LNCAP (cell line): ENCODE data around the gene PREP.

Experiments
- TF ChIP-seq, protein P1 (sequence below): fragments of 450-650 bp; IDR thresholded peaks from 2 replicates; pipeline ENCODE4 v1.5.1; 2017; ENCODE audit warnings: mild to moderate bottlenecking

The PREP gene

DNA sequence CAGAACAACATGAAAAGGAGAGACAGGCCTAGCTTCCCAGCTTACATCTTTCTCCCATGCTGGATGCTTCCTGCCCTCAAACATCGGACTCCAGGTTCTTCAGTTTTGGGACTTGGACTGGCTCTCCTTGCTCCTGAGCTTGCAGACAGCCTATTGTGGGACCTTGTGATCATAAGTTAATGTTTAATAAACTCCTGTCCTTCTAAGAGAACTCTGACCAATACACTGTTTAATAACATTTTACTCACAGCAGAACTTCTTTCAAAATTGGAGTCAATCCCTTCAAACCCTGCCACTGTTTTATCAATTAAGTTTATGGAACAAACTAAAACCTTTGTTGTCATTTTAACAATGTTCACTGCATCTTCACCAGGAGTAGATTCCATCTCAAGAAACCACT is 111.4 kb downstream of the PREP start:
- TF ChIP-seq, protein P1, sequence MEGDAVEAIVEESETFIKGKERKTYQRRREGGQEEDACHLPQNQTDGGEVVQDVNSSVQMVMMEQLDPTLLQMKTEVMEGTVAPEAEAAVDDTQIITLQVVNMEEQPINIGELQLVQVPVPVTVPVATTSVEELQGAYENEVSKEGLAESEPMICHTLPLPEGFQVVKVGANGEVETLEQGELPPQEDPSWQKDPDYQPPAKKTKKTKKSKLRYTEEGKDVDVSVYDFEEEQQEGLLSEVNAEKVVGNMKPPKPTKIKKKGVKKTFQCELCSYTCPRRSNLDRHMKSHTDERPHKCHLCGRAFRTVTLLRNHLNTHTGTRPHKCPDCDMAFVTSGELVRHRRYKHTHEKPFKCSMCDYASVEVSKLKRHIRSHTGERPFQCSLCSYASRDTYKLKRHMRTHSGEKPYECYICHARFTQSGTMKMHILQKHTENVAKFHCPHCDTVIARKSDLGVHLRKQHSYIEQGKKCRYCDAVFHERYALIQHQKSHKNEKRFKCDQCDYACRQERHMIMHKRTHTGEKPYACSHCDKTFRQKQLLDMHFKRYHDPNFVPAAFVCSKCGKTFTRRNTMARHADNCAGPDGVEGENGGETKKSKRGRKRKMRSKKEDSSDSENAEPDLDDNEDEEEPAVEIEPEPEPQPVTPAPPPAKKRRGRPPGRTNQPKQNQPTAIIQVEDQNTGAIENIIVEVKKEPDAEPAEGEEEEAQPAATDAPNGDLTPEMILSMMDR = no peak

DNA sequence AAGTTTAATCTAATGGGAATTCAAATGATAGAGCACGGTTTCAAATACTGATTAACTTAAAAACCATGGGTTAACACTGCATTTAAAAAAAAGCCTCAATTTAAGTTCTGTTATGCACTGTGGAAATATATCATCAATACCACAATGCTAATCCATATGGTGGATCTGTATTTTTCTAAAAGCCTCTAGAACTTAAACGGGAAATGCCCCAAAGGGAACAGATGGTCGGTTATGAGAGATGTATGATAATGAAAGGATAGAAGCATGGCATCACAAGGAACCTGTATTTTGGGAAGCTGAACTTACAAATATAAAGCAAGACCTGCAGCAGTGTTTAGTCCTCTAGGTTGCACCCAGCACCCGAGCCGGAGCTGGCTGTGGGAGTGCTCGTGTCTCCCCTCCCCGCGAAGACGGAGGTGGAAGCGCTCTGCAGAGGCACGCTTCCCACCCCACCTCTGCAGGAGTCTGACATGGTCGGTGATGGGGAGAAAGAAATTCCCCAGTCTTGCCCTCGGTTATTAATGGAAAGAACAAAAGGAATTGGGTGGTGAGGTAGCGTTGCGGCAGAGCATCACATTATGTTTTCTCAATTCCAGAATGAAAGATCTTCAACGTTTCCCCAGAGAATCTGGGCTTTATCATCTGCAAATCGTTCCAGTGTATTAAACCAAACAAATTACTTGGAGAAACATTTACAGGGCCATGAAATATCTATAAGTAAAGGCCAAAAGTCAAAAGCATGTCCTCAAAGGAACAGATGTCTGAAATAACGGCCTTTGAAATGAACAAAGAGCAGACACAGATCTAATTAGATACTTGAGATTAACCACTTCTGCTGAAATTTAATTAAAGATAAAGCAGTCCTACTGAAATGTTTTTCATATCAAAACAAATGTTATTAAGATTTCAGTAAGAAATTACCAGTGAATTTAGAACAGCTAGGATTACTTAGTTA is 120.0 kb downstream of the PREP start:
- TF ChIP-seq, protein P1 = no peak

DNA sequence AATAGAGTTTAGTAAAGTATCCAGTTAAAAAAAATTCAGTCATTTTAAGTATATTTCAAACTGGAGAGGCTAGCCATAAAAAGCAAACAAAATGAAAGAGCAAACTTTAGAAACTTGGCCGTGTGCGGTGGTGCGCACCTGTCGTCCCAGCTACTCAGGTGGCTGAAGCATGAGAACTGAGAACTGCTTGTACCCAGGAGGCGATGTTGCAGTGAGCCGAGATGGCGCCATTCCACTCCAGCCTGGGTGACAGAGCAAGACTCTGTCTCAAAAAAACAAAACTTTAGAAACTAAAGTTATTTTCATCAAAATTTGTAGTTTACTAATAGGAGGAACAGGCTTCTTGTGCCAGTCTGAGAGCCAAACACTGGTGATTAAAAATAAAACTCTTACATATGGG is 122.8 kb downstream of the PREP start:
- TF ChIP-seq, protein P1 = no peak

DNA sequence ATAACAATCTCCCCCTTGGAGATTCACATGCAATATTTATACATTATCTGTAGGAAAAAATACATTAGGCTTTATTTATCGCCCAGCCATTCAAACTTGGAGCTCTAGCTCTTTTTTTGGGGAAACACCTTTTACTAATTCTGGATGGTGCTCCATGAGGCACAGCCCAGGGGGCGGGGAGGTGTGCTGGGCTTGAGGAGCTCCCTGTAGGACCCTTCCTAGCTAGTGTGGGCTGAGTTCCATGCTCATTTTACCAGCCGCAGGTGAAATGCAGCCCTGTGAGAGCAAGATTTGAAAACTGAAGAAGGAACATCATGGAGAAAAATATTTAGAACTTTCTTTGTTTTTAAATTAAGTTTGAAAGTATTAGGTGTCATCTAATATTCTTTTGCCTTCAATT is 123.4 kb downstream of the PREP start:
- TF ChIP-seq, protein P1 = no peak

DNA sequence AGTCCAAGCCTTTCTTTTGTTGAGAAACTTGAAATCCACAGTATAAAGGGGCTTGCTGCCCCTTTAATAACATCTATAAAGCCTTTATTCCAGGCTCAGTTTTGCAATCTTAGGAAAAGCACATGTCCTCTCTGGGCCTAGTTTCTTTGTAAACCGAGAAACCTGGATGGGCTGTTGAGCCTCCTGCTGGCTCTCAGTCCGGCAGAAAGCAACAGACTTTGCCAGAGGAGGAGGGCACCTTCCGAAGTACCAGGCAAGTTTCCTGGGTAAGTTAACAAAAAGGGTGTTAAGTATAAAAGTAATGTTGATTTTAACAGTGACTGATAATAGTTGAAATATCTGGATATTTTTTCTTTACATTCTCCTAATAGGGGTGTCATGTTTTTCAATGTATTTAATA is 124.1 kb downstream of the PREP start:
- TF ChIP-seq, protein P1 = no peak

DNA sequence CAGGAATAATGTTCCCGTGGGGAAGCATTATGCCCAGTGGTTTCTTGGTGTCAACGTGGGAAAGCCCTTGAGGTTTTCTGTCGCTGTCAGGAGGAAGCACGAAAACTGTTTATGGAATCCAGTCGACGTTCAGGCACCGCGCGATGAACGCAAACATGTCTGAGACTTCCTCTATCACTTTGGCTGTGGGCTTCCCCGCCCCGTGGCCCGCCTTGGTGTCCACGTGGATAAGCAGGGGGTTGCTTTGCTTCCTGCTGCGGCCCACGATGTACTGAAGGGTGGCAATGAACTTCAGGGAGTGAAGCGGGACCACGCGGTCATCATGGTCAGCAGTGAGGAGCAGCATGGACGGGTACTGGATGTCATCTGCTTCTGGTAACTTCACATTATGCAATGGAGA is 124.8 kb downstream of the PREP start:
- TF ChIP-seq, protein P1 = no peak

DNA sequence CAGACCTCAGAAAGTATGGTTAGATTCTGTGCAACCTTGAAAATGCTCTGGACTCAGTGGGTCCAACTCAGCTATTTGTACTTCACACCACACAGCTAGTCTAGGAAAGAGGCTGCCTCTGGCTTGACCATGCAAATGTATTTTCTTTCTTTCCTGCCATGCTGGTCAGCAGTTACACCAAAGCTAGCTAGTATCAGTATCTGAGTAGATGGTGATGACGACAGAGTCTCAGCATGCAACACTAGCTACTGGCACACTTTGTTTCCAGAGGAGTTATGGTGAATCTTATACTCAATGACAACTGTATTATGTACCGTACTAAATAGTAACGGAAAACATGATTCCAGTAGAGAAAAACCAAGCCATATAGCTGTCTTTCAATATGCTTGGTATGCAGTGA is 126.5 kb downstream of the PREP start:
- TF ChIP-seq, protein P1 = no peak
